B cell (primary cell): ENCODE results near the gene MOBP.

Experiments used
- EZH2 ChIP-seq: IDR thresholded peaks from 2 replicates; pipeline ENCODE4 v1.6.1; 2012; ENCODE audit warnings: borderline replicate concordance, low read depth, mild to moderate bottlenecking, moderate library complexity, low read length; ENCODE audit not compliant: insufficient read depth, poor library complexity, severe bottlenecking
- TF ChIP-seq, protein P1 (sequence below): fragments of 200-600 bp; IDR thresholded peaks from one replicate; pipeline ENCODE4 v1.8.0; 2022; ENCODE audit warnings: antibody characterized with exemption, mild to moderate bottlenecking

DNA sequence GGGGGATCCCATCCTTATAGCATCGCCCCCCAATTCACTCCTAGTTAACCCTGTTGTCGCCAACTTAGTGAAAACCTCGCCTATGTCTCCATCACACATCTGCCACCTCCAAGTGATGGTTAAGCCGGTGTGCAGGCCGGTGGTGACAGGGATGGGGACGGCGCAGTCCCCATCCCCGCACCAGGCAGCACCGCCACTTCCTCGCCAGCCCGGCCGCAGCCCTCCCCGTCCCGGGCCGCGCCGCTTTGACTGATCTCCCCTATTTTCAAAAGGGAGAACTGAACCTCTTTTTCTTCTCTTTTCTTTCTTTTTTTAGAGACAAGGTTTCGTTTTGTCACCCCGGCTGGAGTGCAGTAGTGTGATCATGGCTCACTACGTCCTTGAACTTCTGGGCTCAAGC lies 11.3 kb upstream of the MOBP start:
- TF ChIP-seq, protein P1, sequence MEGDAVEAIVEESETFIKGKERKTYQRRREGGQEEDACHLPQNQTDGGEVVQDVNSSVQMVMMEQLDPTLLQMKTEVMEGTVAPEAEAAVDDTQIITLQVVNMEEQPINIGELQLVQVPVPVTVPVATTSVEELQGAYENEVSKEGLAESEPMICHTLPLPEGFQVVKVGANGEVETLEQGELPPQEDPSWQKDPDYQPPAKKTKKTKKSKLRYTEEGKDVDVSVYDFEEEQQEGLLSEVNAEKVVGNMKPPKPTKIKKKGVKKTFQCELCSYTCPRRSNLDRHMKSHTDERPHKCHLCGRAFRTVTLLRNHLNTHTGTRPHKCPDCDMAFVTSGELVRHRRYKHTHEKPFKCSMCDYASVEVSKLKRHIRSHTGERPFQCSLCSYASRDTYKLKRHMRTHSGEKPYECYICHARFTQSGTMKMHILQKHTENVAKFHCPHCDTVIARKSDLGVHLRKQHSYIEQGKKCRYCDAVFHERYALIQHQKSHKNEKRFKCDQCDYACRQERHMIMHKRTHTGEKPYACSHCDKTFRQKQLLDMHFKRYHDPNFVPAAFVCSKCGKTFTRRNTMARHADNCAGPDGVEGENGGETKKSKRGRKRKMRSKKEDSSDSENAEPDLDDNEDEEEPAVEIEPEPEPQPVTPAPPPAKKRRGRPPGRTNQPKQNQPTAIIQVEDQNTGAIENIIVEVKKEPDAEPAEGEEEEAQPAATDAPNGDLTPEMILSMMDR: no peak
- no peak for TF ChIP-seq EZH2
